GM21825 (cell line): ENCODE results near the gene SV2B.
"Not testable (repeated sequence)": the region's sequence is repeated elsewhere in the genome, so short reads cannot be mapped to it uniquely, and the experiment has no call there.

Source experiments
- ATAC-seq: cut with Tn5 transposase; IDR thresholded peaks from one replicate; pipeline ENCODE4 v1.9.1; 2021; ENCODE audit warnings: mild to moderate bottlenecking, moderate library complexity; ENCODE audit not compliant: unreplicated experiment

Gene SV2B, protein sequence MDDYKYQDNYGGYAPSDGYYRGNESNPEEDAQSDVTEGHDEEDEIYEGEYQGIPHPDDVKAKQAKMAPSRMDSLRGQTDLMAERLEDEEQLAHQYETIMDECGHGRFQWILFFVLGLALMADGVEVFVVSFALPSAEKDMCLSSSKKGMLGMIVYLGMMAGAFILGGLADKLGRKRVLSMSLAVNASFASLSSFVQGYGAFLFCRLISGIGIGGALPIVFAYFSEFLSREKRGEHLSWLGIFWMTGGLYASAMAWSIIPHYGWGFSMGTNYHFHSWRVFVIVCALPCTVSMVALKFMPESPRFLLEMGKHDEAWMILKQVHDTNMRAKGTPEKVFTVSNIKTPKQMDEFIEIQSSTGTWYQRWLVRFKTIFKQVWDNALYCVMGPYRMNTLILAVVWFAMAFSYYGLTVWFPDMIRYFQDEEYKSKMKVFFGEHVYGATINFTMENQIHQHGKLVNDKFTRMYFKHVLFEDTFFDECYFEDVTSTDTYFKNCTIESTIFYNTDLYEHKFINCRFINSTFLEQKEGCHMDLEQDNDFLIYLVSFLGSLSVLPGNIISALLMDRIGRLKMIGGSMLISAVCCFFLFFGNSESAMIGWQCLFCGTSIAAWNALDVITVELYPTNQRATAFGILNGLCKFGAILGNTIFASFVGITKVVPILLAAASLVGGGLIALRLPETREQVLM

DNA sequence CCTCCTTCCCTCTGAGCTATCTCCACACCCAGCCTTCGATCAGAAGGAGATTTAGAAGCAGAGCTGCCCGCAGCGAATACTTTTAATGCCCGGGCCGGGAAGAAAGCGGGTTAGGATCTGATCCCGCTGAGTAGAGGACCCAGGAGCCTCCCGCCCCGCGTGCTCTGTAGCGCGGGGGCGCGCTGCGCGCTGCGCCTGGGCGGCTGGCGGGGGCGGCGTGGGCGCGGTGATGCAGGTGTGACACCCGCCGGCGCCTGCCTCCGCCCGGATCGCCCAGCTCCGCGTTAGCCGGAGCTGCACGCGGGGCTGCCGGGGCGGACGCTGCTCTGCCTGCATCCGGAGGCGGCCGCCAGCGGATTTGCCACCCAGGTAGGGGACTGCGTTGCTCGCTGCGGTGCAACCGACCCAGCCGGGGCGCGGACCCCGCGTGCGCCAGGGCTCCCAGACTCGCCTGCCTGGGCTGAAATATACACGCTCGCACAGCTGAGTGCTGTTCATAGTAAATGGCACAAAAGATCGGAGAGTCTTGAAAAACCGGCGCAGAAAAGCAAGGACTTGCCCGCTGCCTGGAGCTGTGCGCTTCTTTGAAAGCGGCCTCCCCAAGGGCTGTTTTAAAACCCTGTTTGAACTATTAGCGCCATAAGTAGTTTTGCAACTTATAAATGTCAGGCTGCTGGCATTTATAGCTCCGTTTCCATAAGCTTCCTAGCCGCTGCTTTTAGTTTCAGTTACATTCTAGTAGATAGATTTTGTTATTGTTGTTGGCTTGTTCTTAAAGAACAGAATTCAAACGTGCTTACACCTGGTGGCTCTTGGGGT lies at the start of gene SV2B:
TSS of gene SV2B (plus strand) at position 263 of the 819 bp plus-strand sequence. CDS start 126,007 bp downstream, outside the sequence.
- no peak for ATAC-seq

DNA sequence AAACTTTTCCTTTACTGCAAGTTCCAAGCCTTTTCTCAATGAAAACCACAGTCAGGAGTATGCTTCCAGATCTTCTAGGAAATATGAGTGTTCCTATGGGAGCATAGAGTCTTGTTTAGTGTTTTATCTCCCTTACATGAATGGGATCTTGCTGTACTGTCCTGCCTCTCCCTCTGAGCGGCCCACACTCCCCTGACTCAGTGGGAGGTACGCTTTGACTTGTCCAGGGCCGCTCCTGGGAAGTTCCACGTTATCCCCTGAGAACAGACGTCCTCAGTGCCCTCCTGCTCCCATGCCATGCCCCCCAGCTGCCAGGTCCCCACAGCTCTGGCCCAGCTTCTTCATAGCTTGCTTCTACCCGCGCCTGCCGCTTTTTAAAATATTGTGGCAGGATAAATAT lies 48.8 kb upstream of the SV2B start:
- no peak for ATAC-seq

DNA sequence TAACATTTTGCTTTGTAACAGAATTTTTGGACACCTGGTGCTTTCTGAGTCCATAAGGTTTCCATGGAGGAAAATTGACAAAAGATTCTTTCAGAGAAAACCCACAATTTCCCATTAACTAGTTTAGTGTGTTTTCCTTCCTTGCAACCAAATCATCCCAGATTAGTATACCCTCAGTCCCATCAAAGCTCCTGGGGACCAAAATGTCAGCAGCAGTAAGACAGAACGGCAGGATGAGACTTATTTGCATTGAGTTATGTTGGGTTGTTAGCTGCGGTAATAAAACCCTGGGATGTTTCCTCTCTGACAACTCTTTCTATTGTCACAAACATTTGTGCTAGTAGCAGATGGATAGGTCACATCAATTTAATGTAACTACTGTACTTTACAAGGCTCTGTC lies 45.2 kb upstream of the SV2B start:
- ATAC-seq: no peak

DNA sequence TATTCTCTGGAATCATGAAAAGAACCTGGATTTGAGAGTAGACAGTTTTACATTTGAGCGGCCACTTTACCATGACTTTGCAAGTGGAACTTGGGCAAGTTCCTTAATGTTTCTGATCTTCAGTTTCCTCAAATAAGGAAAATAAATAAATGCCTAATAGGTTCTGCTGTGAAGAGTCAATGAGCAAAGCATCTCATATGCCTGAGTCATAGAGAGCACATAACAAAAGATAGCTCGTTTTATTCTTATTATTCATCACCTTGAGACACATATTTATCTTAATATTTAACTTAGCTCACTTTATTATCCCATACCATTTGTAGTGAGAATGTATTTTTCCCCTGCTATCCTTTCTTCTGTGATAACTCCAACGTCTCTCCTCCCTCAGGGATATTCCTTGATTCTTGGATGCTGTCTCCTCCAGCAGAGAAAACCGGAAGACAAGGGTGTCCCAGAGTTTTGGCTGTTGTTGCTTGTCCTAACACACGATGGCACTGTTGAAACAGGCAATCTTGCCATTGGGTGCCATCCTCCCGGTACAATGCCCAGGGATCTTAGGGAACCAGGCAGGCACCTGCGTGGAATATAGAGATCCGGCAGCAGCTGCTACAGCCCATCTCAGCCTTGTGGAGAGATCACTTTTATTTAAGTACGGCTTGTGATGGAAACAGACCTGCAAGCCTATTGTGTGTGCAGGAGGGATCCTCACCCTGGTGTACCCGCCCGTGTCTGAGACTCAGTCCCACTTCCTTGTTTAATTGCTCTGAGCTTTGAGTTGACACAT lies 44.3 kb upstream of the SV2B start:
- ATAC-seq: no peak

DNA sequence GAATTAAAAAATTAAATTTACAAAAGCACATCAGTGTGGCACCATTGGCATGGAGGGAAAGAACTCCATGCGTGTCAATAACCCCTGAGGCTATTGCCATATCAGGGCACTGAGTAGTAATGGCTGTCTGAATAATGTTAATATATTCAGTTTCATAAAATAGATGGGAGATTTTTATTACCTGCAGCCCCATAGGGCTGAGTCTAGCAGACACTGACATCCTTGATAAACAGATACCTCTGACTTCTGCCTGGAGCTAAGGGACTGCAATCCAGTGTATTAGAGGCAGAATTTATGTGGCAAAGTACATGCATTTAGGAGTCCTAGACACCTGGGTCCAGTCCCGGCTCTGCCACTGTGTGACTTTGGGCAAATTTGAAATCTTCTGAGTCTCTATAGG lies 38.8 kb upstream of the SV2B start:
- ATAC-seq: no peak

DNA sequence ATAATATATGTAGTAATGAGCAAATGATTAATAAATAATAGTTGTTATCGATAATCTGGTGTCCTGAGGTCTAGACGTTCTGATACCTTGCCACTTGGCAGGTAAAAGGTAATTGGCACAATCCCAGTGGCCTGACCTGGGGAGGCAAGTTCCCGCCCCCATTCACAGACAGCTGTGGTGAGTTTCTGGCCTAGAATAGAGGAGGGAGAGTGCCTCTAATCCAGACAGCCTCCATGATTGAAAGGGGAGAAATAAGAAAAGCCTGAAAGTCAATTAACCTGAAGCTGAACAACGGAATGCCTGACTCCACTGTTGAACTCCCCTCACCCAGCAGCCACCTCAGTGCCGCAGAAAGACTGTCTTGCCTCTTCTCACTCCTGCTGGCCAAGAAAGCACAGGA lies 38.1 kb upstream of the SV2B start:
- ATAC-seq: no peak

DNA sequence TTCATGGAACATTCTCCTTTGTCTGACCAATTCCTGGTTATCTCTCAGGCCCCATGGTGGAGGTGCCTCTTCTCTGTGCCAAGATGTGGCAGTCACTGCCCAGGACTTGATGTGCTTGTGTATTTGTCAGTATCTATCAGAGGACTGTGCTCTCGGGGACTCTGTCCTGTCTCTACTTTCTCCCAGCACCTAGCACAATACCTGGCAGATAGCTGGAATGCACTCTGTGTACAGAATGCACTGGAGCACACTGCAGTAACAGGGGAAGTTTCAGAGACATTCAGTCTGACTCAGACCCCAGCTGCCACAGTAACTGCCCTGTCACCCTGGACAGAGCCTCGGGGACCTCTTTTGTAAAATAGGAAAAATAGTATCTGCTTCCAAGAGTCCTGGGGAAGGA lies 34.6 kb upstream of the SV2B start:
- ATAC-seq: no peak

DNA sequence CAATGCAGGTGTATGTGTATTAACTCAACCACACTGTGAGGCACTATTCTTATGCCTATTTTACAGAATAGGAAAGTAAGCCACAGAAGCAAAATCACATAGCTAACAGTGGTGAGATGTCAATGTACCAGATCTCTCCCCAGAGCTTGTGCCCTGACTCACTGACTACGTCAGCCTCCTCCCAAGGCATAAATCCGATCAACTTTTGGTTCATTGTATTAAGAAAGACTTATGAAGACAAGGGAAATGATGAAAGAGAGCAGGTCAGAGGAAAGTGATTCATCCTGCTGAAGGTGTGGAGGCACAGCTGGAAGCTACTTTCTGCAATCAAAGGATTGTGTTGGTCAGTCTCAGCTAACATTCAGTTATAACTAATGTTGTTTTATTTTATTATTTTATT lies 33.0 kb upstream of the SV2B start:
- no peak for ATAC-seq

DNA sequence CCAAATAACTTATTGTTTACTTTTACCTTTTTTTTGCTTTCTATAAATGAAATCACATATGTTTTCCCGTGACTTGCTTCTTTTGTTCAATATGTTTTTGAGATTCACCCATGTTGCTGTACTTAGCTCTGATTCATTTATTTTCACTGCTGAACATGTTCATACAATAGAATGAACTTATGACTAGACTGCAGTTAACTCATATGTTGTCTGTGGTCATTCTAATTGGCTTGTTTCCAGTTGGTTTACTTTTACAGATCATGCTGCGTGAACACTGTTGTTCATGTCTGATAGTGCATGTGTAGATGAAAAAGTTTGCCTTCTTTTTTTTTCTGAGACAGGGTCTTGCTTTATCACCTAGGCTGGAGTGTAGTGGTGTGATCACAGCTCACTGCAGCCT lies 31.6 kb upstream of the SV2B start:
- no peak for ATAC-seq

DNA sequence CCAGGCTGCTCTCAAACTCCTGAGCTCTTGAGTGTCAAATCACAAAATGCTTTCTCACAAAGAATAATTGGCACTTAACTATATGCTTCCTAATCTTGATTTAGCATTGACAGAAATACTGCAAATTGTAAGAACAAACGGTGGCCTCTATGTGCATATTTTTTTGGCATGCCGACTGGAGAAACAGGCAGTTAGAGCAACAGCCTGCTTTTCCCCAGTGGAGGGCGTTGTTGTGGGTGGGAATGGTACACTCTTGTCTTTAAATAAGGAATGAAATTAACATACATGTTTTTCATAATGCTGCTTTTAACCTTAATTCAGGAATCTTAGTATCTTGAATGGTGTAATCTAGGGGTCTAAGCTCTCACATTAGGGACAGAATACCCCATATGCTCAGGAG lies 31.1 kb upstream of the SV2B start:
- no peak for ATAC-seq

DNA sequence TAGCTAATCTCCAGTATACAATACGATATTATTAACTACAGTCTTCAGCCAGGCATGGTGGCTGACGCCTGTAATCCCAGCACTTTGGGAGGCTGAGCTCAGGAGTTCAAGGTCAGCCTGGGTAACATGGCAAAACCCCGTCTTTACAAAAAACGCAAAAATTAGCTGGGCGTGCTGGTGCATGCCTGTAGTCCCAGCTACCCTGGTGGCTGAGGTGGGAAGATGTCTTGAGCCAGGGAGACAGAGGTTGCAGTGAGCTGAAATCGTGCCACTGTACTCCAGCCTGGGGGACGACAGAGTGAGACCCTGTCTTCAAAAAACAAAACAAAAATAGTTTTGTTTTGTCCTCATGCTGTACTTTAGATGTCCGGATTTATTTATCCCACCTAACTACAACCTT lies 29.2 kb upstream of the SV2B start:
- no peak for ATAC-seq

DNA sequence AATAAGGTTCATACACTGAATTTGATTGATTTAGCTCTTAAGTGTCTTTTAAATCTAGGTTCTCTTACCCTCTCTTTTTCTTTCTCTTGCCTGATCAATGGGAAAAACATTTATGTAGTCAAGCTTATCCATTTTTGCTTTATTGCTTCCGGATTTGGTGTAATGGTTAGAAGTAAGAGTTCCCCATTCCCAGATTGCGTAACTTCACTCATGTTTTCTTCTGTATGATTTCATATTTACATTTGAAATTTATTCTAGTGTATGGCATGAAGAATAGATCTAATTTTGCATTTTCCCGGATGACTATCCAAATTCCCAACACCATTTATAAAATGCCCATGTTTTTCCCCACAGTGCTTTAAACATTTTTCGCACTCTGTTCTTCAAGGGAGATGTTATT lies 27.9 kb upstream of the SV2B start:
- no peak for ATAC-seq

DNA sequence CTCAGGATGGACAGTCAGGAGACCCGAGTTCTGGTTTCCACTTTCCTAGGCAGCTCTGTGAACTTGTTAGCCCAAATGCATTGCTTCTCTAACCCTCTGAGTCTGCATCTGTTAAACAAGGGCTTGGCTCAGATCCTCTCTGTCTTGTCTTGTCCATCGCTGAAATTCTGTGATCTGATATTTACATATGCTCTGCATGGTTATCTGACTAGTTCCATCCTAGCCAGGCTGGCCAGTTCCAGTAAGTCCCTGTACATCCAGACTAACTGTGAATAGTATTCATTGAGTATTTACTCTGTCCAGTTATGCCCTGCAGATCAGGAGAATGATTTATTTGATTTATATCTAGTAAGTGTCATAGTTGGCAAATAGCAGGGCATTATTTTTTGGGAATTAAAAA lies 27.0 kb upstream of the SV2B start:
- no peak for ATAC-seq

DNA sequence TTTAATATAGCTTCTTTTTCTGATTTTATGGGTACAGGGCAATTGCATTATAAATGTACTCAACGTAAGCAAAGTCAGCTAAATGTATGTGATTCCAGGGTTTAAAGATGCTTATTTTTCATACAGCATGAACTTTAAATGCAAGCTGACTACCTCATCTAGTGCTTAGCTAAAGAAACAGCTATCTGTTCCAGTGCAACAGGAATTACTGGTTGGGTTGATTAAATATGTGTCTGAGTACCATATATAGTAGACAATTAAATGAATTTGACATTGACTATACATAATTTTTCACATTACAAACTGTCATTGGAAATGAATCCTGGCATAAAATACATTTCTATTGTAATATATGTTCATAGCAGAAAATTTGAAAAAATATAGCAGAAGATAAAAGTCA lies 26.3 kb upstream of the SV2B start:
- ATAC-seq: no peak

DNA sequence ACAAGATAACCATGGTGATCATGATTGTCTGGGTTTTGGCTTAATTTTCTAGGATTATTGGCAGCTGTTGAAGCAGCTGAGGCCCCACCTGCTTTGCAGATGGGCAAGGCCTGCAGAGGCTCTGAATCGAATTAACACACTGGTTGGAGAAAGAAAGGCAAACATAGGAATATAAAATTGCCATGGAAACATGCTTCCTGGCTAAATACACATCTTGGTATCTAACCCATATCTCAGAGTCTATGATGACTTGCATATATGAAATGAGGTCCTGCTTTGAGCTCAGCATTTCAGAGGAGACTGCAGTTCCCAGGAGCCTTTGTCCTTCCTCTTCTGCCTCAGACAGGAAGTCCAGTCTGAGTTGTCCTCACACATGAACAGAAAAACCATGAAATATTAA lies 24.3 kb upstream of the SV2B start:
- no peak for ATAC-seq

DNA sequence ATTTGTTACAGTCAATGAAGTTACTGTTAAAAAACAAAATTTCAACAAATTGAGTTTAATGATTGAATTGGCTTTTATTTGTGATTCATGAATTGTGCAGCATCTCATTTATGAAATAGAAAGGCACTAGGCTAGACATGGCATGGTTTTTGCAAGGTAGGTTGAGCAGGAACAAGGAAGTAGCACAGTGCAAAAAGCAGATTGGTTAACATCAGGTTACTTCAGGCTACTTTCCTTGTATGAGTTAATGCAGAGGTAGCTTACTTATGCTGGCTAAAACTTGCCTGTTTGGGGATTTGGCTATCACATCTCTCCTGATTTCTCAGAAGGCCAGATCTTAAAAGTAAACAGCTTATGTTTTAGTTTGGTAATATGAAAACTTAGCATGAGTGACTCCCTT lies 23.0 kb upstream of the SV2B start:
- ATAC-seq: no peak

DNA sequence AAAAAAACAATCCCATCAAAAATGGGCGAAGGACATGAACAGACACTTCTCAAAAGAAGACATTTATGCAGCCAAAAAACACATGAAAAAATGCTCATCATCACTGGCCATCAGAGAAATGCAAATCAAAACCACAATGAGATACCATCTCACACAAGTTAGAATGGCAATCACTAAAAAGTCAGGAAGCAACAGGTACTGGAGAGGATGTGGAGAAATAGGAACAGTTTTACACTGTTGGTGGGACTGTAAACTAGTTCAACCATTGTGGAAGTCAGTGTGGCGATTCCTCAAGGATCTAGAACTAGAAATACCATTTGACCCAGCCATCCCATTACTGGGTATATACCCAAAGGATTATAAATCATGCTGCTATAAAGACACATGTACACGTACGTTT lies 6.2 kb upstream of the SV2B start:
- not testable (repeated sequence) for ATAC-seq

DNA sequence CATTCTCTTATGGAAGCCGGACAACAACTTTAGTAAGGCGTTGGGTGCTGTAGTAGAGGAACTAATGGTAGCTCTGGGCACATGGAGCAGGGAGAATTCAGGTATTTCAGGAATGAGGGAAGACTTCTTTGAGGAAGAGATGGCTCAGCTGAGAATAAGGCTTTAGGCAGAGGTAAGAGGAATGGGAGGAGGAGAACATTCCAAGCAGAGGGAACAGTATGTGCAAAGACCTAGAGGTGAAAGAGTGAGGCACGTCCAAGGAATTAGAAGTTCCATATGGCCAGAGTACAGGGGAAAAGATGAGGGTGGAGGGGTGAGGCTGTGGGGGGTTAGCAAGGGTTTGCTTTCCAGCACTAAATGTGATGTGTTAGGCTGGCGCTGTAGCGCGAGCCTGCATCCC lies 1.6 kb upstream of the SV2B start:
- ATAC-seq: no peak

DNA sequence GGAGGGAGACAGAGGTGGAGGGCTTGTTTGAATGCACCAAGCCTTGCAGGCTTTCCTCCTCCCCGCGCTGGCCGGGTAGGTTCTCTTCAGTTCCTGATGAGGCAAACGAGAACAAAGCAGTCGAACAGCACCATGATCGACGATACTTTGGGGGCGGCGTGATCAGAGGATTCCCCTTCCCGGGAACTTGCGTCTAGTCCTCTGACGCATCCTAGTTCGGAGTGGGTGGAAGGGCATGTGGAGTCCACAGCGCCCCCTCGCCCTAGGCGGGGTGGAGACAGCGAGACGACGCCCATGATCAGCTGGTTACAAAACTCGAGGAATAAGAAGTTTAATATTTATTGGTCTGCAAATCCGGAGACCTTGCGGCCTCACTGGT lies 452 bp upstream of the SV2B start:
- no peak for ATAC-seq

DNA sequence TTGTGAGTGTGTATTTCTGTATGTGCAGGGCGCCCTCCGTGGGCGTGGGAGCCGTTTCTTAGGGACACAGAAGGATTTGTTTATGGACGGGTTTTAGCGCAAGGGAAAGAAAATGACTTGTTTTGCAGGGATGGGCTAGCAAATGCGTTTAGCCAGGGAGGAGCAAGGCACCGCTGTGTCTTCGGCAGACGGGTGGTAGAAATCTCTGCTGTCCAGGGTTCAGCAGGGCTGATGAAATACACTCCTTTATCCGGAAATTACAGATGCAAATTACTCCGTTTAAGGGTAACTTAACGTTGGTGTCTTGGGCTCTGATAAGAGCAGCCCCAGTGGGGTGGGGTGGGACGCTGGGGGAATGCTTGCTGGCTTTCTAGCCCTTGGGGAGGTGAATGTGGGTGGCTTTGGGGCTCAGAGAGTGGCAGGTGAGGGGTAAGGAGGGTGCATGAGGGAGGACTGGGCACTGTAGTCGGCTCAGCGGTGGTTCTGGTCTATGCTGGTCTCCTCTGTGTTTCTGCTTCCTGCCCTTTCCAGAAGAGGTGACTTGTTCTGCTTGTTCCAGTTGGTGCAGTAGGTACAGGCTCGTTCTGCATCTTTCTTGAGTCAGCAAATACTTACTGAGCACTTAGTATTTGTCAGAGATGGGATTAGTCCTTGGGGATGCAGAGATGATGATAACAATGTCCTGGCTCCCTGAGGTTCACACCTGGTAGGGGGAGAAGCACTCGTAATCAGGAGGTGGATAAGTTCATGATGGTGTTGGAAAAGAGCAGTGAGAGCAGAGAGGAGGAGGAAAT lies 954 bp downstream of the SV2B start:
- ATAC-seq: no peak
